ENCODE measurements around the gene KRTAP19-8.

DNA sequence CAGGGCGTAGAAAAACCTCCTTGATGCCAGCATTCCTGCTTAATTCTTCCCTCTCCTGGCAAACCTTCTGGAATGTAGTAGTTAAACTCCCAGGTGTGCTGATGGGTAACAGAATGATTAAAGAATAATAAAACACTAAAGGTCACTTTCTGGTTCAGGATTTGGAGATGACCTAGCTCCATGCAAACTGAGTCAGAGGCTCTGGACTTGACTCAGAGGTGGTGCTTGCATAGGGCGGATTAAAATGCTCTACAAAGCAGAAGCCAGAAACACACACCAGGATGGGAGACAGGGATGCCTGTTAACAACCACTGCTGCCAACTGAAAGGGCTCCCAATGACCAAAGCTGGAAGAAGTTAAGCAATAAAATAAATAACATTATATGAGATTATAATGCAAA lies 41.5 kb downstream of the KRTAP19-8 start:
- TF ChIP-seq, protein P1, sequence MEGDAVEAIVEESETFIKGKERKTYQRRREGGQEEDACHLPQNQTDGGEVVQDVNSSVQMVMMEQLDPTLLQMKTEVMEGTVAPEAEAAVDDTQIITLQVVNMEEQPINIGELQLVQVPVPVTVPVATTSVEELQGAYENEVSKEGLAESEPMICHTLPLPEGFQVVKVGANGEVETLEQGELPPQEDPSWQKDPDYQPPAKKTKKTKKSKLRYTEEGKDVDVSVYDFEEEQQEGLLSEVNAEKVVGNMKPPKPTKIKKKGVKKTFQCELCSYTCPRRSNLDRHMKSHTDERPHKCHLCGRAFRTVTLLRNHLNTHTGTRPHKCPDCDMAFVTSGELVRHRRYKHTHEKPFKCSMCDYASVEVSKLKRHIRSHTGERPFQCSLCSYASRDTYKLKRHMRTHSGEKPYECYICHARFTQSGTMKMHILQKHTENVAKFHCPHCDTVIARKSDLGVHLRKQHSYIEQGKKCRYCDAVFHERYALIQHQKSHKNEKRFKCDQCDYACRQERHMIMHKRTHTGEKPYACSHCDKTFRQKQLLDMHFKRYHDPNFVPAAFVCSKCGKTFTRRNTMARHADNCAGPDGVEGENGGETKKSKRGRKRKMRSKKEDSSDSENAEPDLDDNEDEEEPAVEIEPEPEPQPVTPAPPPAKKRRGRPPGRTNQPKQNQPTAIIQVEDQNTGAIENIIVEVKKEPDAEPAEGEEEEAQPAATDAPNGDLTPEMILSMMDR (IDR thresholded peaks at IDR 0.05), result no peak
- no peak for TF ChIP-seq POLR2A (IDR thresholded peaks at IDR 0.05)
